HG03432 (cell line): Measurements from ENCODE around the gene FAM162B.
"Not testable (repeated sequence)": the region's sequence is repeated elsewhere in the genome, so short reads cannot be mapped to it uniquely, and the experiment has no call there.

ENCODE experiments used
- ATAC-seq: cut with Tn5 transposase; IDR thresholded peaks from one replicate; pipeline ENCODE4 v1.9.1; 2021; ENCODE audit warnings: mild to moderate bottlenecking, moderate library complexity; ENCODE audit not compliant: unreplicated experiment

The FAM162B gene

DNA sequence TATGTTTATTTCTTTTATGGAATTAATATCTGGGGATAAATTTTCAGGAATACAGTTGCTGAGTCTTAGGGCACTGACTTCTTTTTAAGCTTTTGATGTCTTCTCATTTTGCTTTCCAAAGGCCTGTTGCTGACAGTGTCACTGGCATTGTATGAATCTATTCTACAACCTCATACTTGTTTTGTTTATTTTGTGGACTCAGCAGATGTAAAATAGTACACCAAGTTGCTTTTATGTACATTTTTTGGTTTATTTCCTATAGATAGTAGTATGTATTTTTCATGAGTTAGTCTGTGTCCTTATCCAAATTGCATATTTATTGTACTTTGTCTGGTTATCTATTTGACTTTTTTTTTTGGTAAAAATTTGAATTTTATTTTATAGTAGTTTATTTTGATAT lies 35.0 kb downstream of the FAM162B start:
- ATAC-seq: no peak

DNA sequence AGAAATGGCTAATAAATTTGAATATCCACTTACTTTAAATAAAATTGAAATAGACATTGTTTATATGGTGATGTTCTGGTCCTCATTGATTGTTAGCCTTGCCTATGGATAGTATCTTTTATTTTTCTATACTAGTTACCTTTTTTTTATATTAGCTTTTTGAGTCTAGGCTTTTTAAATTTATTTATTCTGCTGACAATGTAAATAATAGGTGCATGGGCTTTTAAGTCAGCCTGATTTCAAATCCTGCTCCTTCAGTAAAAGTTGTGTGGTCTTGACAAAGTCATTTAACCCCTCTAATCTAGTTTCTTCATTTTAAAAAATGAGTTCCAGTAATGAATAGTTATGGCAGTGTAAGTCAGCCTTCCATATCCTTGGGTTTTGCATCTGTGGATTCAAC lies 38.6 kb downstream of the FAM162B start:
- no peak for ATAC-seq

DNA sequence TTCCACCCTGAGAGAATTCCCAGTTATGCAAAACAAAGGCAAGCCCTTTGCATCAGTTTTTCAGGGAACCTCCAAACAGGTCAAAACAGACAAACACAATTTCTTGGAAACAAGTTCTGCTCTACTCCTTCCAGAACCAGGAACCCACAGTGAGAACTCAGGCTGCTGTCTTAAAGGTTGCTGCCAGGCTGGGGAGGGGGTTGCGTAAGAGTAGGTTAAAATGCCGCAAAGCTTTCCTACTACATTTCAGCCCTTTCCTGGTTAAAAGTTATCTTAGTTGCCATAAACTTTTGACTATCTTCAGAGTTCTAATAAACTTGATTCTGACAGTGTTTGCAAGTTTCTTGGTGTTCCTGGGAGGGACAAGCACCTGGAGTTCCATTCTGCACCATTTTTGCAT lies 50.8 kb downstream of the FAM162B start:
- ATAC-seq: no peak

GRCh38 chr6:116714296-116714695 lies 51.2 kb downstream of the FAM162B start:
- no peak for ATAC-seq

DNA sequence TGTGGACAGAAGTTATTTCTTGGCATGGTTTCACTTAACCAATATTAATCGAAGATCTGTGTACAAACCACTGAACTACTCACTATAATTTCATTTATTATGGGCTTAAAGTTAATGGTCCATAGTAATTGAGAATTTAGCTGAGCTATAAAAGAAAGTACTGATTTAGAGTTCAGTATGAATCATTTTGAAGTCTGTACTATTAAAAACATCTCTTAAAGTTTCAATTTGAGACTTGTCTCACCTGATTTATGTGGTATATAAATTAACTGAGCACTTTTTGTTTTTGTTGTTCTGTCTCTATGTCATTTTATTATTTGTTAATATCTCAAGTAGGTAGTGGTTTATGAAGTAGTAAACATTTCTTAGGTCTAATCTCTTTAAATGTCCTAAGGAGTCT lies 59.6 kb downstream of the FAM162B start:
- ATAC-seq: no peak

- not testable (repeated sequence) for ATAC-seq
Observed at GRCh38 chr6:116703888-116704287, 61.6 kb downstream of the FAM162B start.
